ENCODE data around the gene MAD2L2. TPM values are rescaled to one million over a fixed set of nuclear protein-coding genes. Genes with fewer than 3 reads are reported as not detected.

Gene MAD2L2
- total and polyA plus RNA-seq, 9 donors = 13.0 to 35.9 (median 27.8) TPM

GRCh38 chr1:11674488-11674887, 6.5 kb downstream of the MAD2L2 start:
- intact Hi-C loops (cut with DNase I) = no loop called here
- Histone ChIP-seq H3K36me3 (no peaks in the 10 kb centered on the region), H3K27ac (no peak overlapping the region), H3K9me3 (no peaks in the 10 kb centered on the region), H3K27me3 (no peaks in the 10 kb centered on the region), H3K4me3 (no peak overlapping the region), H3K4me1 (ENCODE audit: insufficient read depth) (peaks cover 2% of the 10 kb centered on the region)
- TF ChIP-seq EP300 (IDR thresholded peaks at IDR 0.05) (no peak), CTCF (IDR thresholded peaks at IDR 0.05) (no peak), POLR2A (IDR thresholded peaks at IDR 0.05) (no peak)
- no peak for DNase-seq
- WGBS, 3 donors = 89 to 97% (median 95%) methylated on average over 14 of the region's 14 CpGs

GRCh38 chr1:11673089-11673769, 7.7 kb downstream of the MAD2L2 start:
- H3K36me3 ChIP-seq = no peaks in the 10 kb centered on the region
- no peak for DNase-seq
- TF ChIP-seq POLR2A (IDR thresholded peaks at IDR 0.05) (no peak), EP300 (IDR thresholded peaks at IDR 0.05) (no peak), CTCF (IDR thresholded peaks at IDR 0.05) (no peak)

GRCh38 chr1:11671544-11672286, 9.2 kb downstream of the MAD2L2 start:
- intact Hi-C loops (cut with DNase I) = no loop called here
- WGBS, 3 donors = 86 to 90% (median 86%) methylated on average over 14 of the region's 14 CpGs
- no peak for TF ChIP-seq CTCF (IDR thresholded peaks at IDR 0.05)
- TF ChIP-seq POLR2A (IDR thresholded peaks at IDR 0.05) = no peak
- TF ChIP-seq EP300 (IDR thresholded peaks at IDR 0.05) = no peak
- Histone ChIP-seq H3K27me3 (no peaks in the 10 kb centered on the region), H3K9me3 (no peaks in the 10 kb centered on the region), H3K4me1 (ENCODE audit: insufficient read depth) (no peaks in the 10 kb centered on the region), H3K4me3 (no peak overlapping the region), H3K36me3 (no peaks in the 10 kb centered on the region), H3K27ac (no peak overlapping the region)
- DNase-seq = no peak

More at GRCh38 chr1:11673089-11673769, 7.7 kb downstream of the MAD2L2 start:
- intact Hi-C loops (cut with DNase I) = no loop called here
- Histone ChIP-seq H3K4me3 (no peak overlapping the region), H3K27ac (no peak overlapping the region), H3K27me3 (no peaks in the 10 kb centered on the region), H3K9me3 (no peaks in the 10 kb centered on the region), H3K4me1 (ENCODE audit: insufficient read depth) (no peaks in the 10 kb centered on the region)
- WGBS, 3 donors = 83 to 93% (median 85%) methylated on average over 13 to 14 of the region's 14 CpGs

- no peak for DNase-seq
- intact Hi-C loops (cut with DNase I) = no loop called here
- TF ChIP-seq EP300 (IDR thresholded peaks at IDR 0.05) (no peak), CTCF (IDR thresholded peaks at IDR 0.05) (no peak), POLR2A (IDR thresholded peaks at IDR 0.05) (no peak)
- 87 to 88% (median 87%) methylated on average over 6 of the region's 6 CpGs for WGBS, 3 donors
- Histone ChIP-seq H3K27ac (no peak overlapping the region), H3K4me1 (ENCODE audit: insufficient read depth) (no peaks in the 10 kb centered on the region), H3K36me3 (no peaks in the 10 kb centered on the region), H3K4me3 (no peak overlapping the region), H3K27me3 (no peaks in the 10 kb centered on the region), H3K9me3 (no peaks in the 10 kb centered on the region)
Observed at GRCh38 chr1:11671205-11671543, 9.8 kb downstream of the MAD2L2 start.

Measured in ovary (tissue), 9 donors.